GM12892 (cell line): ENCODE data around the gene RGS11.

Experiments used
- DNase-seq: peaks from one replicate; pipeline ENCODE4 v3.0.0; 2011; ENCODE audit not compliant: insufficient read length
- FAIRE-seq: peaks from 2 replicates; lab custom pipeline; 2011; peaks lifted over from hg19 to GRCh38; lab: Jason Lieb, UNC
- POLR2A ChIP-seq: IDR thresholded peaks from 2 replicates; pipeline ENCODE4 v1.6.1; 2011; ENCODE audit warnings: low read depth, low read length, control low read depth
- POLR2AphosphoS5 ChIP-seq: IDR thresholded peaks from 2 replicates; pipeline ENCODE4 v1.6.1; 2011; ENCODE audit warnings: low read depth, low read length, control low read depth
- TAF1 ChIP-seq: IDR thresholded peaks from 2 replicates; pipeline ENCODE4 v1.6.1; 2011; ENCODE audit warnings: low read depth, mild to moderate bottlenecking, control low read depth, low read length, borderline replicate concordance

Gene RGS11

DNA sequence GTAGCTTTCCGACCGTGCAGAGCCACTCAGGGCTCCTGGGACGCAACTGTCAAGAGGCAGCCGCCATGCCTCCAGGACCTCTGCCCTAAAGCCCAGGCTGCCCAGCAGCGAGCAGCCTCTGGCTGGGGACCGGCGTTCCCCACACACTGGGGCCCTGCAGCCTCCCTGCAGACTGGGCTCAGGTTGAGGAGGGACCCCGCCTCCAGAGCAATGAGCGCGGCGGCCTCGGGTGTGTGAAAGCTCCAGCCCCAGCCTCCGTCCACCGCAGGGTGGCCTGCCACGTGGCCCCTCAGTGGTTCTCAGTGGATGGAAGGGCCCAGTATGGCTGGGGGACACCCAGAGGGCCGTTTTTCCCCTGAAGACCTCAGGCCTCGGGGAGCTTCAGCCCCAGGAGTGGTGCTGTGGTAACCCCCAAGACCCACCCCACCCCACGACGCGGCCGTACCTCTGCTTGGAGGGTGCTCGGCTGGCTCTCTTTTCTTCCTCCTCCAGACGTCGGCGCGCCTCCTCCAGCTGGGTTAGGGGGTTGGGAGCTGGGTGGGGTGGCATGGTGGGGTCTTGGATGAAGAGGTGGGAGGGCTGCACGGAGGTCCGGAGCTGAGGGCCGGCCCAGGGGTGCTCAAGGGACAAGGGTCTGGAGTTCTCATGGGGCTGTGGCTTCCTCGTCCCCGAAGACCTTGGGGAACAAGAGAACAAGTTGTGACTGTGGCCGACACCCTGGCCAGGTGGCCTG, 17.5 kb upstream of the RGS11 start:
- TF ChIP-seq TAF1 (no peak), POLR2A (no peak)
- DNase-seq = no peak
- no peak for FAIRE-seq

- FAIRE-seq = no peak
- TF ChIP-seq POLR2AphosphoS5 (no peak), TAF1 (no peak), POLR2A (no peak)
- no peak for DNase-seq
Observed at GRCh38 chr16:291539-291938, 15.8 kb upstream of the RGS11 start.

DNA sequence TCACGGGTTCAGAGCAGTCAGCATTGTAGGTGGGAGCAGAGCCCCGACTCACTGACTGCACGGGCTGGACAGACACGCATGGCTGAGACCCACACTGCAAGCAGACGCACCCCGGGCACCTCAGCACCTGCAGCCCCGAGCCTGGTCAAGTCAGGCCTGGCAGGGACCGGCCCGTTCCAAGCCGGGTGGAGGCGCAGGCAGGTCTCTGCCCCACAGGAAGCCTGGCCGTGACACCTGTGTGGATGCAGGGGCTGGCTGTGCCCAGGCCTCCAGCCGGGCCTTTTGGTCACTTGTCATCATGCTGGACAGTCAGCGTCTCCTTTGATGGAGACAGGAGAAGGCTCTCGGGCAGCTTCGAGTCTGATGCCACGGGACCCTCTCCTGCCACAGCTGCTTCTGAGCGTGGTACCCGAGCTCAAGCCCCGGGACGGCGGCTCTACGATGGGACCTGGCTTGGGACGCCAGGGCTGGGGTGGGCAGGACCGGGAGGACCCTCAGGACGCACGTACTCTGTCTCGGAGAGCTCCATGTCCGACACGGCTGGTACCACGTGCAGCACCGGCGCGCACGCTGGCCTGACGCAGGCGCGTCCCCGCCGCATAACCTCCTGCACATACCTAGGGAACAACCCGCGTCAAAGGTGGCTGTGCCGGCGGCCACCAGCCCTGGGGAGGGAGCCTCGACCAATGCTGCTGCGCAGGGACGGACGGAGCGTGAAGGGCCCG, 15.1 kb upstream of the RGS11 start:
- no peak for FAIRE-seq
- DNase-seq = no peak
- TF ChIP-seq TAF1 = no peak
- no peak for TF ChIP-seq POLR2A
- no peak for TF ChIP-seq POLR2AphosphoS5

DNA sequence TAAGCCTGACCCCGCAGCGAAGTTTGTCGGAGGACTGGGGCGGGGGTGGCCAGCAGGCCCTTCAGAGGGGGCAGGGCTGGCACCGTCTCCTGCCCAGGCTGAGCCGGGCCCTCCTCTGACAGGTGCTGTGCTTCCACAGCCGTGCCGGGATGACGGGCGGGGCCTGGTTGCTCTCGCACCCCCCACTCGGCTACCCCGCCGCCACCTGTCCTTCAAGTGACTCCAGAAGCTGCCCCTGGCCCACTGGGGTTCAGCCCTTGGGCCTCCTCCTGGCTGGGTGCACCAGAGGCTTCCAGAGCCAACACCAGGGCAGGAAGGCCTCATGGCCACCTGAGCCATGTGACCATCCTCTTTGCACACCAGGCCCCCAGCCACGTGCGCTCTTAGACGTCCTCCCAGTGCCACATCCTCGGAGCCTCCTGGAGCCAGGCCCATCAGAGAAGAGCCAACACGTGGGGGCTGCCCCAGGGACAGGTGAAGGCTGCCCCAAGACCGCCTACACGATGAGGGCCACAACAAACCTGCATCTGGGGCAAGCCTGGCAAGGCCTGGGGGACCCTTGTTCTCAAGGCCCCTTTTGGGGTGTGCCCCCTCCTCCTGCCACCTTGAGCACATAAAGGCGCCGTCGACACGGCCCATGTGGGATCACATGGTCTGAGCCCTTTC, 14.4 kb upstream of the RGS11 start:
- FAIRE-seq (no peak), DNase-seq (no peak)
- no peak for TF ChIP-seq POLR2A
- TF ChIP-seq POLR2AphosphoS5 = no peak
- TF ChIP-seq TAF1 = no peak

- DNase-seq (no peak), FAIRE-seq (no peak)
- TF ChIP-seq POLR2A (no peak), TAF1 (no peak), POLR2AphosphoS5 (no peak)
Observed at GRCh38 chr16:289395-289997, 13.8 kb upstream of the RGS11 start.

GRCh38 chr16:287981-288920, 12.5 kb upstream of the RGS11 start:
- FAIRE-seq (no peak), DNase-seq (no peak)
- no peak for TF ChIP-seq POLR2A
- no peak for TF ChIP-seq TAF1

DNA sequence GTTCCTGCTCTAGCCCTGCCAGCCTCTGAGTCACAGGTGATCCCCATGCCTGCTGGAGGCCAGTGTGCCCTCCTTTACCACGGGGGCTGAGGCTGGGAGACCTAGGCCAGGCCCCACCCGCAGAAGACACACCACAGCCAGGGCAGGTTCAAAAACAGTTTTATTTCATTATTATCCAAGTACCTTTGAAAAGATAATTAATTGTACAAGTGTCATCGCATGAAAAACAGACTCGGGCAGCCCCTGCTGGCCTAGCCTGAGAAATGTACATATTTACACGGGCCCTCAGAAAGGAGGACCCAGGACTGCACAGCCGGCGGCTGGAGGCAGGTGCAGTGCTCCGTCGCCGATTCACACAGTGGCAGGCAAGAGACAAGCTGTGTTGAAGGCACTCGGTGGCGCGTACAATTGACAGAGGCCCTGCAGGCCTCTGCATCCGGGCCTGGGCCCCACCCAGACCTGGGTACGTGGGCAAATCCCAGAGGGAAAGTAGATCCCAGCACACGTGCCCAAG, 11.6 kb upstream of the RGS11 start:
- no peak for DNase-seq
- no peak for TF ChIP-seq POLR2A
- TF ChIP-seq TAF1 = no peak
- TF ChIP-seq POLR2AphosphoS5 = no peak
- FAIRE-seq = no peak

DNA sequence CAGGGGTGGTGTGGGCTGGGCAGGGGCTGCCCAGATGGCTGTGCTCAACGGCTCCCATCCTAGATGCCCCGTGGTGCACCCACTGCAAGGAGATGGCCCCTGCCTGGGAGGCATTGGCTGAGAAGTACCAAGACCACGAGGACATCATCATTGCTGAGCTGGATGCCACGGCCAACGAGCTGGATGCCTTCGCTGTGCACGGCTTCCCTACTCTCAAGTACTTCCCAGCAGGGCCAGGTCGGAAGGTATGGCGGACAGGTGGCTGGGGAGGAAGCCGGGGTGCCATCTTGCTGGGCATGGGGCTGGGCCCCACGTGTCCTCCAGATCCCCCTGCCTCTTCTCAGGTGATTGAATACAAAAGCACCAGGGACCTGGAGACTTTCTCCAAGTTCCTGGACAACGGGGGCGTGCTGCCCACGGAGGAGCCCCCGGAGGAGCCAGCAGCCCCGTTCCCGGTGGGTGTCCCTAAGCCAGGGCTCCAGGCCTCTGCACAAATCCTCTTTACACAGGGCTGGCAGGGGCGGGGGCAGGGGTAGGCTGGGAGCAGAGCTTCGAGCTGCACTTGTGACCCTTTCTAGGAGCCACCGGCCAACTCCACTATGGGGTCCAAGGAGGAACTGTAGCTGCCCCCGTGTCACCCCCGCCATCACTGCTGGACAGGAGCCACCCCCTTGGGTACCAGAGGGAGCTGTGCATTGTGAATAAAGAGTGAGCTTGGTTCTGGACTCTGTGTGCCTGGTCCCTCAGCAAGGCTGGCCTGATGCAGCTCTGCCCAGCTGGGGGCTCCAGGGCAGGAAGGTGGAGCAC, 10.9 kb upstream of the RGS11 start:
- FAIRE-seq = no peak
- DNase-seq = no peak
- TF ChIP-seq POLR2AphosphoS5 (no peak), POLR2A (no peak), TAF1 (no peak)

DNA sequence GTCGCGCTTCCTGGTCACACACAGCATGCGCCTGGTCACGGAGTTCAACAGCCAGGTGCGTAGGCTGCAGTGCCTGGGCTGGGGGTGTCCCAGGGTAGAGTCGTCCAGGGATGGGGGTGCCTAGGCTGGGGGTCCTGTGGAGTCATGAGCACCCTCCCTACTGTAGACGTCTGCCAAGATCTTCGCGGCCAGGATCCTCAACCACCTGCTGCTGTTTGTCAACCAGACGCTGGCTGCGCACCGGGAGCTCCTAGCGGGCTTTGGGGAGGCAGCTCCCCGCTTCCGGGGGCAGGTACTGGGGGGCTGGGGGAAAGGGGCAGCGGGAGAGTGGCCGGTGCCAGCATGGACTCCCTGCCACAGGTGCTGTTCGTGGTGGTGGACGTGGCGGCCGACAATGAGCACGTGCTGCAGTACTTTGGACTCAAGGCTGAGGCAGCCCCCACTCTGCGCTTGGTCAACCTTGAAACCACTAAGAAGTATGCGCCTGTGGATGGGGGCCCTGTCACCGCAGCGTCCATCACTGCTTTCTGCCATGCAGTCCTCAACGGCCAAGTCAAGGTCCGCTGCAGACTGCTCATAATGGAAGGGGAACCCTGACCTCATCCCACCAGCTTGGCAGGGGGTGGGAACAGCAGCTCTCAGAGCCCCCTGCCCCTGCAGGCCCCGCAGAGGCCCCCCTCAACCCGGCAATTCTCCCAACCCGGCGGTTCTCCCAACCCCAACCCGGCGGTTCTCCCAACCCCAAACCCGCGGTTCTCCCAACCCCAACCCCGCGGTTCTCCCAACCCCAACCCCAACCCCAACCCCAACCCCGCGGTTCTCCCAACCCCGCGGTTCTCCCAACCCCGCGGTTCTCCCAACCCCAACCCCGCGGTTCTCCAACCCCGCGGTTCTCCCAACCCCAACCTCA, 9.7 kb upstream of the RGS11 start:
- FAIRE-seq = no peak
- no peak for TF ChIP-seq TAF1
- no peak for TF ChIP-seq POLR2AphosphoS5
- no peak for TF ChIP-seq POLR2A
- DNase-seq = no peak
